Measurements from ENCODE around the gene NEK8. TPM values are rescaled to one million over a fixed set of nuclear protein-coding genes. Genes with fewer than 3 reads are reported as not detected.

Gene NEK8
- total and polyA plus RNA-seq, 9 of the 15 experiments (the other 6 are each of a cell fraction or from before 2014, with no cell fraction given) = 0.98 to 16.6 (median 4.6) TPM

- peak; percentile 56 for TF ChIP-seq POLR2G (IDR thresholded peaks at IDR 0.05; ENCODE audit: low read depth, low read length)
- TF ChIP-seq, protein P1, sequence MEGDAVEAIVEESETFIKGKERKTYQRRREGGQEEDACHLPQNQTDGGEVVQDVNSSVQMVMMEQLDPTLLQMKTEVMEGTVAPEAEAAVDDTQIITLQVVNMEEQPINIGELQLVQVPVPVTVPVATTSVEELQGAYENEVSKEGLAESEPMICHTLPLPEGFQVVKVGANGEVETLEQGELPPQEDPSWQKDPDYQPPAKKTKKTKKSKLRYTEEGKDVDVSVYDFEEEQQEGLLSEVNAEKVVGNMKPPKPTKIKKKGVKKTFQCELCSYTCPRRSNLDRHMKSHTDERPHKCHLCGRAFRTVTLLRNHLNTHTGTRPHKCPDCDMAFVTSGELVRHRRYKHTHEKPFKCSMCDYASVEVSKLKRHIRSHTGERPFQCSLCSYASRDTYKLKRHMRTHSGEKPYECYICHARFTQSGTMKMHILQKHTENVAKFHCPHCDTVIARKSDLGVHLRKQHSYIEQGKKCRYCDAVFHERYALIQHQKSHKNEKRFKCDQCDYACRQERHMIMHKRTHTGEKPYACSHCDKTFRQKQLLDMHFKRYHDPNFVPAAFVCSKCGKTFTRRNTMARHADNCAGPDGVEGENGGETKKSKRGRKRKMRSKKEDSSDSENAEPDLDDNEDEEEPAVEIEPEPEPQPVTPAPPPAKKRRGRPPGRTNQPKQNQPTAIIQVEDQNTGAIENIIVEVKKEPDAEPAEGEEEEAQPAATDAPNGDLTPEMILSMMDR (IDR thresholded peaks at IDR 0.05 in 2 of 3, conservative IDR thresholded peaks at IDR 0.05 in 1 of 3; ENCODE audit: insufficient read depth in 2 of 3, low read depth in 1 of 3, low read length in 3 of 3) = 0 out of 6 replicates have a peak, but pooled peaks of 1 of the 3 experiments have one; percentile 13
- TF ChIP-seq DIDO1 (tag; IDR thresholded peaks at IDR 0.05; ENCODE audit: low read depth) = no peak
- peak in 1 of 4 experiments; percentile 12 for DNase-seq (ENCODE audit: extremely low read depth in 1 of 4, low spot score in 3 of 4)
- ChIA-PET CTCF (ENCODE audit: low intra/inter-chr PET ratio) (no interaction called here), POLR2A (interaction anchor here (0.7 to 1.9 kb wide), 4 partner anchors 10 to 91 kb away, joined by 3 to 12 read pairs (median 4); partner anchors contain the start of genes PROCA1, SDF2 and SUPT6H)
- Histone ChIP-seq H3K9ac (ENCODE audit: insufficient read depth in 1 of 2, low read depth in 2 of 2, low read length in 2 of 2) (no peak overlapping the region), H3K4me2 (ENCODE audit: insufficient read depth, low read length) (no peak overlapping the region), H3K4me3 (no peak overlapping the region), H3K36me3 (ENCODE audit: control insufficient read depth, insufficient read depth, low read length) (peaks cover 92% of the 10 kb centered on the region), H3K79me2 (ENCODE audit: control insufficient read depth, insufficient read depth, low read length) (no peaks in the 10 kb centered on the region), H3K9me3 (replicated peaks; ENCODE audit: control insufficient read depth, insufficient read depth, low read depth, low read length) (no peaks in the 10 kb centered on the region), H3K27ac (ENCODE audit: extremely low read depth, low read depth, low read length) (no peak overlapping the region), H3K9me1 (ENCODE audit: control insufficient read depth, insufficient read depth, low read length) (no peaks in the 10 kb centered on the region), H3K27me3 (ENCODE audit: control insufficient read depth in 2 of 2, insufficient read depth in 2 of 2, low read length in 2 of 2) (no peaks in the 10 kb centered on the region), H4K20me1 (replicated peaks; ENCODE audit: control insufficient read depth, insufficient read depth, low read length) (no peaks in the 10 kb centered on the region; the same call in 1 of the 2 replicates), H2AFZ (ENCODE audit: low read depth, low read length) (no peak overlapping the region), H3K4me1 (replicated peaks in 1 of 2; ENCODE audit: control insufficient read depth in 2 of 2, insufficient read depth in 2 of 2, low read length in 2 of 2) (peaks cover 0 to 7% of the 10 kb centered on the region in 2 experiments; a peak in 1 of 5 replicates)
- WGBS (ENCODE audit: insufficient coverage, low coverage, missing lambda C conversion rate) = 90% methylated on average over 10 of the region's 10 CpGs
- intact Hi-C loops (cut with micrococcal nuclease) = no loop called here
- in situ Hi-C loops (cut with MboI) = no loop called here
- FAIRE-seq = no peak
- no TSS peak for BruUV-seq (replicated peaks)
- no peak for ATAC-seq
Measured at GRCh38 chr17:28700830-28701492, 27.6 kb upstream of the NEK8 start.

Data from K562 (cell line).